H1 (cell line): Measurements from ENCODE around the gene PDE5A. TPM values are rescaled to one million over a fixed set of nuclear protein-coding genes. Genes with fewer than 3 reads are reported as not detected.

Experiments used
- CTCF ChIA-PET: fragments of 300-600 bp; sonication (Branson Sonifier 250); formaldehyde crosslinking; loops from one replicate; lab custom pipeline; 2021; ENCODE audit not compliant: partially characterized antibody; lab: Charles Lee
- POLR2A ChIA-PET: fragments of 300-600 bp; sonication (Branson Sonifier 250); formaldehyde crosslinking; loops from one replicate; lab custom pipeline; 2021; ENCODE audit warnings: inconsistent platforms; ENCODE audit not compliant: partially characterized antibody; lab: Charles Lee
- DNase-seq, 2 experiments: peaks; one replicate each; pipeline versions ENCODE4 v3.0.0 to v3.0.0-alpha.2; 2010 to 2022; ENCODE audit warnings: low spot score in 2 of 2, low read depth in 1 of 2, mixed read lengths in 1 of 2
- FAIRE-seq: peaks from 2 replicates; lab custom pipeline; 2011; peaks lifted over from hg19 to GRCh38; lab: Jason Lieb, UNC
- H2AFZ ChIP-seq: 2 replicates; pipeline ENCODE4 v1.8.1; 2012; ENCODE audit warnings: low read length, inconsistent platforms
- H2AK5ac ChIP-seq: 2 replicates; pipeline ENCODE4 v1.6.1; 2013; ENCODE audit warnings: low read depth, low read length
- H2BK120ac ChIP-seq: replicated peaks from 2 replicates; pipeline ENCODE3; 2013; ENCODE audit warnings: low read depth, low read length, inconsistent platforms
- H2BK12ac ChIP-seq: 2 replicates; pipeline ENCODE4 v1.6.1; 2013; ENCODE audit warnings: low read depth, low read length
- H2BK15ac ChIP-seq: 2 replicates; pipeline ENCODE4 v1.6.1; 2013; ENCODE audit warnings: low read length
- H2BK20ac ChIP-seq: 2 replicates; pipeline ENCODE4 v1.6.1; 2013; ENCODE audit warnings: low read length
- H2BK5ac ChIP-seq: 2 replicates; pipeline ENCODE4 v1.6.1; 2013; ENCODE audit warnings: low read depth, low read length
- H3K14ac ChIP-seq: 2 replicates; pipeline ENCODE4 v1.6.1; 2013; ENCODE audit warnings: inconsistent platforms; ENCODE audit not compliant: insufficient read length
- H3K18ac ChIP-seq: 2 replicates; pipeline ENCODE4 v1.6.1; 2013; ENCODE audit warnings: low read length; ENCODE audit errors: extremely low read depth
- H3K23ac ChIP-seq: 2 replicates; pipeline ENCODE4 v1.6.1; 2013; ENCODE audit warnings: inconsistent platforms; ENCODE audit not compliant: insufficient read length
- H3K23me2 ChIP-seq: 2 replicates; pipeline ENCODE4 v1.6.1; 2013; ENCODE audit warnings: low read depth, low read length
- H3K27ac ChIP-seq: 2 replicates; pipeline ENCODE4 v1.6.1; 2011; ENCODE audit warnings: low read depth, low read length, inconsistent platforms
- H3K27me3 ChIP-seq, 4 experiments: replicated peaks in 1 of 4; 1 replicate in 1 of 4; 2 replicates in 3 of 4; pipeline versions ENCODE4 v1.6.1 to v1.8.1; 2011 to 2013; ENCODE audit warnings: low read length in 3 of 4, mild to moderate bottlenecking in 3 of 4, inconsistent platforms in 2 of 4, mixed read lengths in 2 of 4, moderate library complexity in 1 of 4; ENCODE audit not compliant: control insufficient read depth in 3 of 4, insufficient read depth in 3 of 4; ENCODE audit errors: extremely low read depth in 1 of 4
- H3K36me3 ChIP-seq, 4 experiments: 2 replicates each; pipeline versions ENCODE4 v1.6.1 to v1.8.1; 2011 to 2013; ENCODE audit warnings: mild to moderate bottlenecking in 4 of 4, low read length in 3 of 4, moderate library complexity in 2 of 4, control low read depth in 1 of 4, inconsistent platforms in 1 of 4; ENCODE audit not compliant: insufficient read depth in 4 of 4, control insufficient read depth in 2 of 4
- H3K4ac ChIP-seq: replicated peaks from 2 replicates; pipeline ENCODE3; 2013; ENCODE audit warnings: low read length, low read depth, mixed read lengths, inconsistent platforms; ENCODE audit not compliant: insufficient read length
- H3K4me1 ChIP-seq, 4 experiments: replicated peaks in 1 of 4; 1 replicate in 1 of 4; 2 replicates in 3 of 4; pipeline versions ENCODE4 v1.6.1 to v1.8.1; 2011 to 2013; ENCODE audit warnings: low read length in 3 of 4, inconsistent platforms in 2 of 4, mixed read lengths in 1 of 4; ENCODE audit not compliant: insufficient read depth in 4 of 4, control insufficient read depth in 3 of 4
- H3K4me2 ChIP-seq, 2 experiments: 2 replicates each; pipeline versions ENCODE4 v1.6.1 to v1.8.1; 2011 to 2013; ENCODE audit warnings: low read depth in 2 of 2, low read length in 2 of 2, control low read depth in 1 of 2, inconsistent platforms in 1 of 2, mild to moderate bottlenecking in 1 of 2; ENCODE audit not compliant: insufficient read depth in 1 of 2
- H3K4me3 ChIP-seq, 4 experiments: fragments of 200-600, 300-600 bp in 1 of 4; sonication (generic), shearing (Covaris generic), sonication (Bioruptor Twin) in 1 of 4; 2 replicates each; pipeline versions ENCODE4 v1.5.1 to v1.8.1; 2011 to 2016; ENCODE audit warnings: low read length in 4 of 4, low read depth in 3 of 4, control low read depth in 2 of 4, inconsistent platforms in 2 of 4, mild to moderate bottlenecking in 2 of 4, mixed read lengths in 1 of 4, moderate library complexity in 1 of 4; ENCODE audit not compliant: insufficient read depth in 2 of 4; ENCODE audit errors: extremely low read depth in 1 of 4
- H3K56ac ChIP-seq: replicated peaks from 2 replicates; pipeline ENCODE3; 2013; ENCODE audit warnings: low read depth, mild to moderate bottlenecking, mixed read lengths, low read length, inconsistent platforms; ENCODE audit not compliant: insufficient read length
- H3K79me1 ChIP-seq: 2 replicates; pipeline ENCODE4 v1.6.1; 2013; ENCODE audit warnings: low read depth, low read length, control low read depth
- H3K79me2 ChIP-seq, 2 experiments: 2 replicates each; pipeline versions ENCODE4 v1.6.1 to v1.8.1; 2012 to 2013; ENCODE audit warnings: low read length in 2 of 2, mild to moderate bottlenecking in 2 of 2, inconsistent platforms in 1 of 2; ENCODE audit not compliant: insufficient read depth in 2 of 2, control insufficient read depth in 1 of 2
- H3K9ac ChIP-seq, 4 experiments: replicated peaks in 1 of 4; 1 replicate in 1 of 4; 2 replicates in 3 of 4; pipeline versions ENCODE4 v1.6.1 to v1.8.1; 2011 to 2013; ENCODE audit warnings: low read depth in 3 of 4, low read length in 3 of 4, control low read depth in 2 of 4, mild to moderate bottlenecking in 2 of 4, moderate library complexity in 2 of 4, inconsistent platforms in 1 of 4; ENCODE audit errors: extremely low read depth in 1 of 4
- H3K9me3 ChIP-seq, 2 experiments: 2 replicates each; pipeline versions ENCODE4 v1.6.1 to v1.8.1; 2012 to 2013; ENCODE audit warnings: mild to moderate bottlenecking in 2 of 2, moderate library complexity in 2 of 2, control low read depth in 1 of 2, inconsistent platforms in 1 of 2, low read depth in 1 of 2, low read length in 1 of 2, mixed read lengths in 1 of 2; ENCODE audit not compliant: insufficient read depth in 2 of 2
- H4K20me1 ChIP-seq, 2 experiments: replicated peaks in 1 of 2; 2 replicates each; pipeline versions ENCODE3 to v1.8.1; 2011 to 2013; ENCODE audit warnings: inconsistent platforms in 2 of 2, low read length in 2 of 2, mild to moderate bottlenecking in 1 of 2; ENCODE audit not compliant: insufficient read depth in 2 of 2, control insufficient read depth in 1 of 2
- H4K5ac ChIP-seq: 2 replicates; pipeline ENCODE4 v1.6.1; 2013; ENCODE audit warnings: low read length, low read depth, mixed read lengths, inconsistent platforms; ENCODE audit not compliant: insufficient read length
- H4K8ac ChIP-seq: 2 replicates; pipeline ENCODE4 v1.8.0; 2013; ENCODE audit warnings: mild to moderate bottlenecking, moderate library complexity, low read length, inconsistent platforms; ENCODE audit not compliant: insufficient read depth; ENCODE audit errors: extremely low read depth
- H4K91ac ChIP-seq: replicated peaks from 2 replicates; pipeline ENCODE3; 2013; ENCODE audit warnings: low read length, mixed read lengths, inconsistent platforms; ENCODE audit not compliant: insufficient read length
- BCL11A ChIP-seq, 2 experiments: IDR thresholded peaks; one replicate each; pipeline ENCODE4 v1.6.1; 2011; ENCODE audit warnings: low read depth in 2 of 2, low read length in 2 of 2, mild to moderate bottlenecking in 2 of 2
- CHD1 ChIP-seq: IDR thresholded peaks from 2 replicates; pipeline ENCODE4 v1.6.1; 2012; ENCODE audit warnings: low read depth, low read length, improper control_type of control experiment
- GTF2F1 ChIP-seq: IDR thresholded peaks from 2 replicates; pipeline ENCODE4 v1.6.1; 2012; ENCODE audit warnings: low read depth, low read length, improper control_type of control experiment, borderline replicate concordance
- NRF1 ChIP-seq: IDR thresholded peaks from 2 replicates; pipeline ENCODE4 v1.6.1; 2011; ENCODE audit warnings: mild to moderate bottlenecking, low read depth, low read length, improper control_type of control experiment
- RAD21 ChIP-seq, 2 experiments: IDR thresholded peaks in 1 of 2; conservative IDR thresholded peaks in 1 of 2; 2 replicates each; pipeline ENCODE4 v1.6.1; 2011; ENCODE audit warnings: low read depth in 2 of 2, low read length in 2 of 2, improper control_type of control experiment in 1 of 2, inconsistent platforms in 1 of 2, mild to moderate bottlenecking in 1 of 2, moderate library complexity in 1 of 2
- RFX5 ChIP-seq: IDR thresholded peaks from 2 replicates; pipeline ENCODE4 v1.6.1; 2011; ENCODE audit warnings: low read depth, low read length, improper control_type of control experiment, borderline replicate concordance
- WGBS, 2 experiments: shearing (Covaris generic) in 1 of 2; methylation state at CpG; one replicate each; pipeline versions ENCODE4 v1.1.6 to v1.1.7; 2013 to 2015; ENCODE audit warnings: low lambda C conversion rate in 2 of 2, mixed read lengths in 2 of 2, inconsistent platforms in 1 of 2, low coverage in 1 of 2, missing lambda C conversion rate in 1 of 2; ENCODE audit not compliant: insufficient replicate concordance in 2 of 2, insufficient coverage in 1 of 2, insufficient read length in 1 of 2; ENCODE audit errors: extremely low coverage in 1 of 2, missing lambda C conversion rate in 1 of 2; 5-methylcytosine and 5-hydroxymethylcytosine counted together
- polyA plus RNA-seq, 7 experiments: library from polyadenylated mRNA; depleted of rRNA in 3 of 7; stranded (reverse) in 5 of 7; unstranded in 2 of 7; fragments of >200 nt in 5 of 7; fragments of 200-250 nt in 2 of 7; gene quantifications; 1 replicate in 5 of 7; 2 replicates in 1 of 7; 4 replicates in 1 of 7; pipeline versions ENCODE4 v1.2.1 to v1.2.3, GENCODE V29; 2011 to 2013; ENCODE audit warnings: missing spikeins in 2 of 7, mixed read lengths in 2 of 7
- total RNA-seq: library from RNA; stranded (reverse); fragmentation: NEBNext Ultra II Directional; extraction: Animal tissue kit (Norgen Biotek cat#: 25700); gene quantifications from 2 replicates; pipeline ENCODE4 v1.2.1, GENCODE V29; 2021

The PDE5A gene
- total and polyA plus RNA-seq, 2 of the 8 experiments (the other 6 are each of a cell fraction or from before 2014, with no cell fraction given), result 5.6 to 32.4 TPM

- Histone ChIP-seq H4K5ac (no peak overlapping the region), H3K27ac (no peak overlapping the region), H2BK5ac (no peak overlapping the region), H3K79me2 (no peaks in the 10 kb centered on the region), H2AK5ac (no peak overlapping the region), H3K4me2 (no peak overlapping the region), H3K9ac (no peak overlapping the region), H2BK20ac (no peak overlapping the region), H2AFZ (no peak overlapping the region), H2BK15ac (no peak overlapping the region), H3K9me3 (peaks cover under 1 to 3% of the 10 kb centered on the region in 2 experiments; a peak in 3 of 4 replicates), H3K27me3 (no peaks in the 10 kb centered on the region), H4K91ac (no peak overlapping the region), H3K36me3 (peaks cover 0 to 20% (median 13%) of the 10 kb centered on the region in 4 experiments; a peak in 7 of 8 replicates), H3K79me1 (no peaks in the 10 kb centered on the region; the same call in 1 of the 2 replicates), H3K14ac (no peak overlapping the region), H2BK12ac (no peak overlapping the region), H3K4me3 (no peak overlapping the region), H3K23me2 (no peaks in the 10 kb centered on the region; the same call in 1 of the 2 replicates), H3K4me1 (no peaks in the 10 kb centered on the region; a peak in 1 of 7 replicates), H3K4ac (no peak overlapping the region), H4K8ac (no peak overlapping the region), H4K20me1 (no peaks in the 10 kb centered on the region), H2BK120ac (no peak overlapping the region), H3K23ac (no peak overlapping the region), H3K18ac (no peak overlapping the region), H3K56ac (no peak overlapping the region)
- WGBS, 2 experiments, result 100% methylated on average over 1 of the region's 1 CpG; no CpG with 5 or more reads in 1 of the 2 experiments
- TF ChIP-seq BCL11A (IDR thresholded peaks at IDR 0.05; ENCODE audit: low read depth in 2 of 2, low read length in 2 of 2) (no peak), CHD1 (no peak), RAD21 (IDR thresholded peaks at IDR 0.05 in 1 of 2, conservative IDR thresholded peaks at IDR 0.05 in 1 of 2; ENCODE audit: low read depth in 2 of 2, low read length in 2 of 2) (no peak), NRF1 (no peak), GTF2F1 (no peak), RFX5 (no peak)
- no peak for FAIRE-seq
- DNase-seq, result no peak
- POLR2A ChIA-PET, result no interaction called here
- CTCF ChIA-PET, result interaction anchor here (1.6 kb wide), 1 partner anchor 56 kb away, joined by 3 read pairs; no protein-coding TSS in a partner anchor
These were observed 88.4 kb downstream of the PDE5A start for GRCh38 chr4:119540249-119540648.
